GM18505 (cell line): ENCODE data around the gene TERT.

Source experiments
- ATAC-seq: cut with Tn5 transposase; IDR thresholded peaks from one replicate; pipeline ENCODE4 v1.9.1; 2021; ENCODE audit not compliant: unreplicated experiment
- POLR2A ChIP-seq: IDR thresholded peaks from 4 replicates; pipeline ENCODE4 v1.6.1; 2011; ENCODE audit warnings: borderline replicate concordance; ENCODE audit not compliant: insufficient read depth, insufficient read length; ENCODE audit errors: extremely low read depth

TERT gene

DNA sequence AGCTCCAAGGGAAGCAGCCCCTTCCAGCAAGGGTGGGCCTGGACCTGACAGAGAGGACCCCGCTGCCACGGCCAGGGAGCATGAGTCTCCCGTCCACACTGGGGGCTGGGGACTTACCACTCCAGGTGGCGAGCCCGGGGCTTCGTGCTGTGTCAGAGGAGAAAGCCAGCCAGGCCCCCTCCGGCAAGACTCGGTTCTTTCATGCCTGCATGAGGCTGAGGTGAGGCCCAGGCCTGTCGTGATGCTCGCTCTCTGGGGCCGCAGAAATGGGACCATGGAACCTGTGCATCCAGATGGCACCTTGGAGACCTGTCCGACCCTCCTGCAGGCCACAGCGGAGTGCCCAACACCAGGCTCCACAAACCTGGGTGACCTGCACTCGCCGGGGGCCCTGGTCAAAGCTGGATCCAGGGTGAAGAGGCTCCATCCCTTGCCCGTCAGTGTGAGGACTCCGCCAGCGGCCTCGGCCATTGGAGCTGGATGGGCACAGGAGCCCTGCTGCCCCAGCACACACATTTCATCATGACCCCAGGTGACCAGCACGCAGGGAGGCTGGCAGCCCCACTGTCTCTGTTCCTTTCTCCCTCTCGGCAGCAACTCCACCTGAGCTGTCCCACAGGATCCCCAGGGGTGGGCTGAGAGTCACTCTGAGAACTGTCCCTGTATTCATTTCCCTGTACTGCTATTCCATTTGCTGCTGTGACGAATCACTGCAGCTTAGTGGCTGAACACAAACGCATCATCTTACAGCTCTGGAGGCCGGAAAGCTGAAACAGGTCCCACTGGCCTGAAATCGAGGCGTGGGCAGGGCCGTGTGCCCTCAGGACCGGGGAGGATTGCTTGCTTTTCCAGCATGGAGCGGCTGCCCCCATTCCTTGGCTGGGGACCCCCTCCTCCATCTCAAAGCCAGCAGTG is 45.2 kb downstream of the TERT start:
- TF ChIP-seq POLR2A, result no peak
- no peak for ATAC-seq

DNA sequence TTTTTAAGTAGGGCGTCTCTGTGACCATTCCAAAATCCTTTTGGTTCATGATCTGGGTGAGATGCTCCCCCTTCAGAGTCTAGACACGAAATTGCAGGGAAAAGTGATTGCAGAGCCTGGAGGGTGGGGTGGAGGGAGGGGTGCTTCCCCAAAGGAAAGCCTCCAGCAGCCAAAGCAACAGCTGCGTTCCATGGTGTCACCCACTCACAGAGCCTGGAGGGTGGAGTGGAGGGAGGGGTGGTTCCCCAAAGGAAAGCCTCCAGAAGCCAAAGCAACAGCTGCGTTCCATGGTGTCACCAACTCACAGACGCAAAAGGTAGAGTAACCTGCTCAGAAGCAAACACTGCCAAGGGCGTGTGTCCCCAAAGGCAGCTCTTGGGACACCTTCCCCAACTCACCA is 47.1 kb downstream of the TERT start:
- ATAC-seq, result no peak
- TF ChIP-seq POLR2A, result no peak

- ATAC-seq, result no peak
- no peak for TF ChIP-seq POLR2A
These were observed 48.0 kb downstream of the TERT start for GRCh38 chr5:1246711-1247431.

- no peak for TF ChIP-seq POLR2A
- ATAC-seq, result no peak
These were observed 48.8 kb downstream of the TERT start for GRCh38 chr5:1245905-1246576.

DNA sequence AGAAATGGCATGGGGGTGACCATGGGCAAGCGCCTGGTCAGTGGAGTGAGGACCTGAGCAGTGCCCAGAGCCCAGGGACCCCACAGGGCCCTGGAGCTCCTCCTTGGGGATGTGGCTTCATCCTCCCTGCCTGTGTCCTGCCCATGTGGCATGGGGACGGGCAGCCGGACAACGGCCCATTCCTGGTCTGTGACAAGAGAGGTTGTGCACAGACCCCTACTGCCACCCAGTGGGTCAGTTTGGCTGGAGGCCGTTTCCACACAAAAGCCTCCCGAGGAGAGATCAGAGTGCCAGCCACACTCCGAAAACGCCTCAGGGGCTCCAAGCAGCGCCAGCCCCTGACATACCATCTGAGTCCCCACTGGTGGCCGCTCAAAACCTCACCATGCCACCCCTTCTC is 49.9 kb downstream of the TERT start:
- no peak for TF ChIP-seq POLR2A
- no peak for ATAC-seq

DNA sequence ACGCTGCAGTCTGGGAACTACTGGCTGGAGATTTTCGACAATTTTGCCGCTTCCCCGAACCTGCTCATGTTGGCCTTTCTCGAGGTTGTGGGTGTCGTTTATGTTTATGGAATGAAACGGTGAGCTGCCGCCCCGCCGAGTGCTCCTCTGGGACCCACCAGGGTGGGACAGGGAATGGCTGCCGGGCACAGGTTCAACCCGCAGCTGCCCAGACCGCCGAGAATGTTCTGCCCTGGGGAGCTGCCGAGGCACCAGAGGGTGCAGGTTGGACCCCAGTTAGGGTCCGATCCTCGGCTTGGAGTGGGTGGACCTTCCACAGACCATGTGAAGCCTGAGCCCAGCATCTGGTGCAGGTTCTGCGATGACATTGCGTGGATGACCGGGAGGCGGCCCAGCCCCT is 50.6 kb downstream of the TERT start:
- TF ChIP-seq POLR2A, result no peak
- ATAC-seq, result no peak

DNA sequence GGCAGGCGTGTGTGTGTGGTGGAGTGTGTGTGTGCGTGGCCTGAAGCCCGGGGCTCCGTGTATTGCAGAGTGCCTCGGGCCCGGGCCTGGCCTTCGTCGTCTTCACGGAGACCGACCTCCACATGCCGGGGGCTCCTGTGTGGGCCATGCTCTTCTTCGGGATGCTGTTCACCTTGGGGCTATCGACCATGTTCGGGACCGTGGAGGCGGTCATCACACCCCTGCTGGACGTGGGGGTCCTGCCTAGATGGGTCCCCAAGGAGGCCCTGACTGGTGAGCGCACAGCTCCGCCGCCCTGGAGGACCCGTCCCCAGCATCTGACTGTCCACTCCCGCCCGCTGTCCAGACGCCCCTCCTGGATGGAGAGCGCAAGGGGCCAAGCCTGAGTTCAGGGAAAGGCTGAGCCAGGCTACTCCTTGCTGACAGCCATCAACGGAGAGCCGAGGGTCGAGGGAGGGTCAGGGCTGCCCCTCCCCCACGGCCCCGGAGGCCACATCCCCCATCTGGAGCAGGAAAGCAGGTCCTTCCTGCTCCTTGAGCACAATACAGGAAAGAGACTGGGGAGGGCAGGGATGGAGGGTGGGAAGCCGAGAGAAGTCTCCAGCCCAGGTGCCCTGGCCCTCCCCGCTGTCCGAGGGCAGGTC is 51.3 kb downstream of the TERT start:
- no peak for ATAC-seq

GRCh38 chr5:1242733-1243486 is 52.0 kb downstream of the TERT start:
- TF ChIP-seq POLR2A, result no peak
- no peak for ATAC-seq

More for the DNA sequence above, 51.3 kb downstream of the TERT start:
- TF ChIP-seq POLR2A, result no peak

DNA sequence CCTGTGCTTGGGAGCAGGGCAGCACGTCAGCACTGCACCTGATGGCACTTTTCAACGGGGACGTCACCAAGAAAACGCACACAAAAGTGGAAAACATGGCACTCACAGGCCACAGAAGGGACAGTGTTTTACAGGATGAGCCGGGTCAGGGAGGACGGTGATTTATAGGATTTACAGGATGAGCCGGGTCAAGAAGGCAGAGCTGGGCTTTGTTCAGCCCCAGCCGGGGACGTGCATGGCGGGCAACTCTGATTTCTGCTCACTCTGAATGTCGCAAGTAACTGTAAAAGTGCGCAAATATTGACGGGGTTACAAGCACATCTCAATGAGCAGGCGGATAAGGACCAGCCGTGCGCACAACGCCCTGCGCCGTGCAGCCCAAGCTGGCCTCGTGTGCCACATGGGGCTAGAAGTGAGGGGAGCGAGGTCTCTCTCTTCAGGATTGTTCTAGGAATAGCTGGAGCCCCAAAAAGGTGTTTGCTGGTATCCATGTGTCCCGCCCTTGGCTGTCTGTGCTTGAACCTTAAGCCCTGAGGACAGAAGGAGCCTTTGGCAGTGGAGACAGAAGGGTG is 53.3 kb downstream of the TERT start:
- TF ChIP-seq POLR2A, result no peak
- ATAC-seq, result no peak

GRCh38 chr5:1240496-1241260 is 54.2 kb downstream of the TERT start:
- TF ChIP-seq POLR2A, result no peak

GRCh38 chr5:1239505-1240251 is 55.2 kb downstream of the TERT start:
- no peak for TF ChIP-seq POLR2A
- no peak for ATAC-seq

More at GRCh38 chr5:1240496-1241260, 54.2 kb downstream of the TERT start:
- ATAC-seq, result no peak

DNA sequence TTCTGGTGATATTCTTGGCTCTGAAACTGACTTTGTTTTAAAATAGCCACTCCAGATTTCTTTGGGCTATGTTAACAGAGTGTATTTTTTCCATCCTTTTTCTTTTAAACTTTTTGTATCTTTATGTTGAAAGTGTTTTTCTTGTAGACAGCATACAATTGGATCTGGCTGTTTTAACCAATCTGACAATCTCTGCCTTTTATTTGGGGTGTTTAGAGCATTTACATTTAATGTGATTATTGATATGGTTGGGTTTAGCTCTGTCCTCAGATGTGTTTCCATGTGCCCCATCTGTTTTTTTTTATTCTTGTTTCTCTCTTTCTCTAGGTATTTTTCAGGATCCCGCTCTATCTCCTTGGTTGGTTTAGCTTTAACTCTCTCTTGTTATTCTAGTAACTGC is 59.0 kb downstream of the TERT start:
- no peak for ATAC-seq

More for the DNA sequence above, 59.0 kb downstream of the TERT start:
- no peak for TF ChIP-seq POLR2A
